ENCODE data around the gene TGFBRAP1. TPM values are rescaled to one million over a fixed set of nuclear protein-coding genes. Genes with fewer than 3 reads are reported as not detected.
A peak's percentile ranks its signal among the peaks of the same experiment; 100 is the strongest.

Gene TGFBRAP1
- total RNA-seq, 1 donor = 17.7 TPM

- H3K4me3 ChIP-seq (ENCODE audit: low read depth, low read length) = no peak overlapping the region
- TF ChIP-seq CTCF (IDR thresholded peaks at IDR 0.05; ENCODE audit: insufficient read depth, low read length) = no peak
- DNase-seq (ENCODE audit: low read depth) = no peak
Measured at GRCh38 chr2:105236060-105236424, 93.5 kb downstream of the TGFBRAP1 start.

GRCh38 chr2:105235388-105236059, 94.0 kb downstream of the TGFBRAP1 start:
- peak; percentile 78 for TF ChIP-seq CTCF (IDR thresholded peaks at IDR 0.05; ENCODE audit: insufficient read depth, low read length)
- DNase-seq (ENCODE audit: low read depth) = peak; percentile 84
- no peak overlapping the region for H3K4me3 ChIP-seq (ENCODE audit: low read depth, low read length)

- no peak for DNase-seq (ENCODE audit: low read depth)
- no peak overlapping the region for H3K4me3 ChIP-seq (ENCODE audit: low read depth, low read length)
- no peak for TF ChIP-seq CTCF (IDR thresholded peaks at IDR 0.05; ENCODE audit: insufficient read depth, low read length)
Measured at GRCh38 chr2:105231232-105231619, 98.3 kb downstream of the TGFBRAP1 start.

- no peak for TF ChIP-seq CTCF (IDR thresholded peaks at IDR 0.05; ENCODE audit: insufficient read depth, low read length)
- no peak overlapping the region for H3K4me3 ChIP-seq (ENCODE audit: low read depth, low read length)
- no peak for DNase-seq (ENCODE audit: low read depth)
Measured at GRCh38 chr2:105224444-105224843, 105.1 kb downstream of the TGFBRAP1 start.

GRCh38 chr2:105220604-105221003, 108.9 kb downstream of the TGFBRAP1 start:
- no peak for DNase-seq (ENCODE audit: low read depth)
- TF ChIP-seq CTCF (IDR thresholded peaks at IDR 0.05; ENCODE audit: insufficient read depth, low read length) = no peak
- no peak overlapping the region for H3K4me3 ChIP-seq (ENCODE audit: low read depth, low read length)

- no peak for TF ChIP-seq CTCF (IDR thresholded peaks at IDR 0.05; ENCODE audit: insufficient read depth, low read length)
- H3K4me3 ChIP-seq (ENCODE audit: low read depth, low read length) = no peak overlapping the region
- no peak for DNase-seq (ENCODE audit: low read depth)
Measured at GRCh38 chr2:105215586-105216192, 113.8 kb downstream of the TGFBRAP1 start.

Other genes starting within 250 kb of the TGFBRAP1 start
- gene GPR45, start 88.0 kb downstream of the TGFBRAP1 start, total RNA-seq (ENCODE audit: low replicate concordance) = not detected in 2 replicates
- 20.0 and 20.1 TPM in 2 replicates for gene C2orf49, start 7.8 kb upstream of the TGFBRAP1 start, total RNA-seq (ENCODE audit: low replicate concordance)
- gene FHL2, start 69.3 kb upstream of the TGFBRAP1 start, total RNA-seq (ENCODE audit: low replicate concordance) = 92.4 and 267 TPM in 2 replicates

Data from fibroblast of the aortic adventitia (primary cell).